ENCODE data around the gene ZNF107. TPM values are rescaled to one million over a fixed set of nuclear protein-coding genes. Genes with fewer than 3 reads are reported as not detected.

Gene ZNF107
- total and polyA plus RNA-seq, 4 donors, result 0.60 to 4.9 (median 1.4) TPM

DNA sequence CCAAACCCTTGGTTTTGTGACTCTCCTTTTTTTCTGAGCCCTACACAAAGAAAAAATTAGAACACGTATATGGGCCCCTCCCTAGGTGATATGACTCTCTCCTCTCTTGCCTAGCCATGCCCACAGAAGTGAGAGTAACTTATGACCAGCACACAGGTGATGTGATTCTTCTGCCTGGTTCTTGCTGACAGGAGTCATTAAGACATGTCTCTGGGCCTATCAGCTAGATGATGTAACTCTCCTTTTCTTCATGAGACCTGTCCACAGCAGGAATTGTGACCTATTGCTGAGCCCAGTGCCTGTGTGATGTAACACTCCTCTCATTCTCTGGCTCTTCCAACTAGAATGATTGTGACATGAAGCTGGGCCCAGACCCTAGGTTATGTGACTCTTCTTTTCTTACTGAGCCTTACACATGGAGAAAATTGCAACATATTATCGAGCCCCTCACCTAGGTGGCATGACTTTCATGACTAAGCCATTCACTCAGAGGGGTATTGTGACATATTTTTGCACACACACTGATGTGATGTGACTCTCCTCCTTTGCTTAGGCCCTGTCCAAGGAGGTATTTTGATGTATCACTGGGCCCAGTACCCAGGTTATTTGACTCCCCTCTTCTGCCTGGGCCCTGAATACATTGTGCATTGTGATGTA, 31.4 kb upstream of the ZNF107 start:
- 73% methylated on average over 2 of the region's 2 CpGs for WGBS
- Histone ChIP-seq H3K9ac (ENCODE audit: low read depth in 1 of 2, low read length in 2 of 2) (no peak overlapping the region), H3K27ac (ENCODE audit: low read depth in 1 of 2, low read length in 2 of 2) (no peak overlapping the region), H3K27me3 (ENCODE audit: control insufficient read depth in 4 of 4, insufficient read depth in 4 of 4, low read length in 3 of 4) (no peaks in the 10 kb centered on the region), H3K4me1 (ENCODE audit: control insufficient read depth in 4 of 4, insufficient read depth in 4 of 4, low read length in 3 of 4) (no peaks in the 10 kb centered on the region), H3K36me3 (ENCODE audit: control insufficient read depth in 4 of 4, insufficient read depth in 3 of 4, low read depth in 1 of 4, low read length in 3 of 4) (no peaks in the 10 kb centered on the region), H3K9me3 (ENCODE audit: control insufficient read depth in 4 of 4, low read length in 3 of 4) (no peaks in the 10 kb centered on the region), H3K4me3 (ENCODE audit: low read depth in 1 of 3, low read length in 3 of 3) (no peak overlapping the region)
- no peak for DNase-seq (ENCODE audit: low spot score)
- TF ChIP-seq, protein P1, sequence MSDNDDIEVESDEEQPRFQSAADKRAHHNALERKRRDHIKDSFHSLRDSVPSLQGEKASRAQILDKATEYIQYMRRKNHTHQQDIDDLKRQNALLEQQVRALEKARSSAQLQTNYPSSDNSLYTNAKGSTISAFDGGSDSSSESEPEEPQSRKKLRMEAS (IDR thresholded peaks at IDR 0.05), result no peak
- TF ChIP-seq, protein P2, sequence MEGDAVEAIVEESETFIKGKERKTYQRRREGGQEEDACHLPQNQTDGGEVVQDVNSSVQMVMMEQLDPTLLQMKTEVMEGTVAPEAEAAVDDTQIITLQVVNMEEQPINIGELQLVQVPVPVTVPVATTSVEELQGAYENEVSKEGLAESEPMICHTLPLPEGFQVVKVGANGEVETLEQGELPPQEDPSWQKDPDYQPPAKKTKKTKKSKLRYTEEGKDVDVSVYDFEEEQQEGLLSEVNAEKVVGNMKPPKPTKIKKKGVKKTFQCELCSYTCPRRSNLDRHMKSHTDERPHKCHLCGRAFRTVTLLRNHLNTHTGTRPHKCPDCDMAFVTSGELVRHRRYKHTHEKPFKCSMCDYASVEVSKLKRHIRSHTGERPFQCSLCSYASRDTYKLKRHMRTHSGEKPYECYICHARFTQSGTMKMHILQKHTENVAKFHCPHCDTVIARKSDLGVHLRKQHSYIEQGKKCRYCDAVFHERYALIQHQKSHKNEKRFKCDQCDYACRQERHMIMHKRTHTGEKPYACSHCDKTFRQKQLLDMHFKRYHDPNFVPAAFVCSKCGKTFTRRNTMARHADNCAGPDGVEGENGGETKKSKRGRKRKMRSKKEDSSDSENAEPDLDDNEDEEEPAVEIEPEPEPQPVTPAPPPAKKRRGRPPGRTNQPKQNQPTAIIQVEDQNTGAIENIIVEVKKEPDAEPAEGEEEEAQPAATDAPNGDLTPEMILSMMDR (IDR thresholded peaks at IDR 0.05; ENCODE audit: low read depth, low read length, missing input control), result no peak

- Histone ChIP-seq H3K36me3 (ENCODE audit: control insufficient read depth in 4 of 4, insufficient read depth in 3 of 4, low read depth in 1 of 4, low read length in 3 of 4) (no peaks in the 10 kb centered on the region), H3K27ac (ENCODE audit: low read depth in 1 of 2, low read length in 2 of 2) (no peak overlapping the region), H3K9ac (ENCODE audit: low read depth in 1 of 2, low read length in 2 of 2) (no peak overlapping the region), H3K9me3 (ENCODE audit: control insufficient read depth in 4 of 4, low read length in 3 of 4) (no peaks in the 10 kb centered on the region), H3K4me3 (ENCODE audit: low read depth in 1 of 3, low read length in 3 of 3) (no peak overlapping the region), H3K27me3 (ENCODE audit: control insufficient read depth in 4 of 4, insufficient read depth in 4 of 4, low read length in 3 of 4) (no peaks in the 10 kb centered on the region), H3K4me1 (ENCODE audit: control insufficient read depth in 4 of 4, insufficient read depth in 4 of 4, low read length in 3 of 4) (no peaks in the 10 kb centered on the region)
- TF ChIP-seq NR2F2 (IDR thresholded peaks at IDR 0.05) (no peak), GABPA (IDR thresholded peaks at IDR 0.05 in 1 of 2, conservative IDR thresholded peaks at IDR 0.05 in 1 of 2) (no peak), YY1 (IDR thresholded peaks at IDR 0.05) (no peak), HNF4A (conservative IDR thresholded peaks at IDR 0.05) (no peak)
- WGBS, result 50% methylated on average over 4 of the region's 4 CpGs
- no peak for DNase-seq (ENCODE audit: low spot score)
These were observed 29.5 kb upstream of the ZNF107 start for GRCh38 chr7:64636386-64636785.

DNA sequence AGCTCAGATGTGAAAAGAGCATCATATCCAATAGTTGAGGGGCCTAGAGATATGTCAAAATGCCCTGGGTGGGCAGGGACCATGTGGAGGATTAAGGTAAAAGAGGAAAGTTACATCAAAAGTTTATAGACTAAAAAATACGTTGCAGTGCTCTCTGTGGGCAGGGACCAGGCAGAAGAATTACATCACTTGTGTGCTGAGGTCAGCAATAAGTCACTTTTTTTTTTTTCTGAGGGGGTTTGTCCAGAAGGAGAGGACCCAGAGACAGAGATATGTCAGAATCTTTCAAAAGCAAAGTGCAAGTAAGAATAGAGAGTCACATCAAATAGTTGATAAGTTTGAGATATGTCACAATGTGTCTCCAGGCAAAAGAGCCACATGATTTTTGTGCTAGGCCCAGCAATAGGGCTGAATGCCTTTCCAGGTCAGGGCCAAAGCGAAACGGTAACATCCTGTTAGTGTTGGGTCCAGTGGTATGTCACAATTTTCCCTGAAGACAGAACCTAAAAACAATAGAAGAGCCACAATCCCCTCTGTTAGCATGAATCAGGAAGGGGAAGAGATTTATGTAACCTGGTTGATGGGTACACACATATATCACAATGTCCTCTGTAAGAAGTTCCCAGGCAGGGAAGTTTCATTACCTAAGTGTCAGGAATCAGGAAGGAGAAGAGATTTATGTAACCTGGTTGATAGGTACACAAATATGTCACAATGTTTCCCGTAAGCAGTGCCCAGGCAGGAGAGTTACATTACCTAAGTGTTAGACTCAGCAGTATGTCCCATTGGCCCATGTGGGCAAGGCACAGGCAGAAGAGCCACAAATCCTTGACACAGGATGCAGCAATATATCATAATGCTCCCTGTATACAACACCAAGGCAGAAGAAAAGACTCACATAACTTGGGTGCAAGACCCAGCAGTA, 28.1 kb upstream of the ZNF107 start:
- TF ChIP-seq YY1 (IDR thresholded peaks at IDR 0.05), result no peak
- no peak for TF ChIP-seq RXRA (IDR thresholded peaks at IDR 0.05)
- TF ChIP-seq SP1 (IDR thresholded peaks at IDR 0.05), result no peak

GRCh38 chr7:64638822-64639221, 27.1 kb upstream of the ZNF107 start:
- Histone ChIP-seq H3K4me1 (ENCODE audit: control insufficient read depth in 4 of 4, insufficient read depth in 4 of 4, low read length in 3 of 4) (no peaks in the 10 kb centered on the region), H3K9ac (ENCODE audit: low read depth in 1 of 2, low read length in 2 of 2) (no peak overlapping the region), H3K36me3 (ENCODE audit: control insufficient read depth in 4 of 4, insufficient read depth in 3 of 4, low read depth in 1 of 4, low read length in 3 of 4) (no peaks in the 10 kb centered on the region), H3K27me3 (ENCODE audit: control insufficient read depth in 4 of 4, insufficient read depth in 4 of 4, low read length in 3 of 4) (no peaks in the 10 kb centered on the region), H3K9me3 (ENCODE audit: control insufficient read depth in 4 of 4, low read length in 3 of 4) (peaks cover 0 to 2% (median 0%) of the 10 kb centered on the region in 4 donors), H3K27ac (ENCODE audit: low read depth in 1 of 2, low read length in 2 of 2) (no peak overlapping the region), H3K4me3 (ENCODE audit: low read depth in 1 of 3, low read length in 3 of 3) (no peak overlapping the region)
- TF ChIP-seq EGR1 (IDR thresholded peaks at IDR 0.05; ENCODE audit: low read depth in 2 of 2) (no peak), SP1 (IDR thresholded peaks at IDR 0.05) (no peak), RXRA (IDR thresholded peaks at IDR 0.05) (no peak), NR2F2 (IDR thresholded peaks at IDR 0.05) (no peak), RAD21 (IDR thresholded peaks at IDR 0.05) (no peak), FOXA2 (IDR thresholded peaks at IDR 0.05) (no peak), ZBTB33 (IDR thresholded peaks at IDR 0.05) (no peak)
- TF ChIP-seq, protein P1 (IDR thresholded peaks at IDR 0.05), result no peak
- TF ChIP-seq, protein P2 (IDR thresholded peaks at IDR 0.05; ENCODE audit: low read depth, low read length, missing input control), result no peak
- 66% methylated on average over 2 of the region's 2 CpGs for WGBS
- DNase-seq (ENCODE audit: low spot score), result no peak

More for the DNA sequence above, 28.1 kb upstream of the ZNF107 start:
- Histone ChIP-seq H3K36me3 (ENCODE audit: control insufficient read depth in 4 of 4, insufficient read depth in 3 of 4, low read depth in 1 of 4, low read length in 3 of 4) (no peaks in the 10 kb centered on the region), H3K27me3 (ENCODE audit: control insufficient read depth in 4 of 4, insufficient read depth in 4 of 4, low read length in 3 of 4) (no peaks in the 10 kb centered on the region), H3K4me3 (ENCODE audit: low read depth in 1 of 3, low read length in 3 of 3) (no peak overlapping the region), H3K4me1 (ENCODE audit: control insufficient read depth in 4 of 4, insufficient read depth in 4 of 4, low read length in 3 of 4) (no peaks in the 10 kb centered on the region), H3K9ac (ENCODE audit: low read depth in 1 of 2, low read length in 2 of 2) (no peak overlapping the region), H3K27ac (ENCODE audit: low read depth in 1 of 2, low read length in 2 of 2) (no peak overlapping the region), H3K9me3 (ENCODE audit: control insufficient read depth in 4 of 4, low read length in 3 of 4) (peaks cover 0 to under 1% (median 0%) of the 10 kb centered on the region in 4 donors)
- 50% methylated on average over 4 of the region's 4 CpGs for WGBS
- DNase-seq (ENCODE audit: low spot score), result no peak

Measured in liver (tissue), 9 donors.